GM19397 (cell line): Measurements from ENCODE around the gene PIK3CG.
"Not testable (repeated sequence)": the region's sequence is repeated elsewhere in the genome, so short reads cannot be mapped to it uniquely, and the experiment has no call there.

ENCODE experiments used
- ATAC-seq: cut with Tn5 transposase; IDR thresholded peaks from one replicate; pipeline ENCODE4 v1.9.1; 2021; ENCODE audit warnings: mild to moderate bottlenecking, moderate library complexity; ENCODE audit not compliant: unreplicated experiment

PIK3CG gene

DNA sequence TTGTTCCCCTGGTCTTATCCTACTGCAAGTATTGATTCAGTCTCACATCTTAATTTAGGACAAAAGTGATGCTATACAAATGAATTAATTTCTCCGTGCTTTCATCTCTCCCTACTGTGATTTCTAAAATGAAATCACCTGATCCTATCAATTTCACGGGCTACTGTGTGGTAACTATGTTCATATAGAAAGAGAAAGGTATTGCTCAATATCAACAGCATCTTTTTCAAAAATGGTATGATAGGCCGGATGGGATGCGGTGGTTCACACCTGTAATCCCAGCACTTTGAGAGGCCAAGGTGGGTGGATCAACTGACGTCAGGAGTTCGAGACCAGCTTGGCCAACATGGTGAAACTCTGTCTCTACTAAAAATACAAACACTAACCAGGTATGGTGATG lies 71.2 kb downstream of the PIK3CG start:
- ATAC-seq, result no peak

DNA sequence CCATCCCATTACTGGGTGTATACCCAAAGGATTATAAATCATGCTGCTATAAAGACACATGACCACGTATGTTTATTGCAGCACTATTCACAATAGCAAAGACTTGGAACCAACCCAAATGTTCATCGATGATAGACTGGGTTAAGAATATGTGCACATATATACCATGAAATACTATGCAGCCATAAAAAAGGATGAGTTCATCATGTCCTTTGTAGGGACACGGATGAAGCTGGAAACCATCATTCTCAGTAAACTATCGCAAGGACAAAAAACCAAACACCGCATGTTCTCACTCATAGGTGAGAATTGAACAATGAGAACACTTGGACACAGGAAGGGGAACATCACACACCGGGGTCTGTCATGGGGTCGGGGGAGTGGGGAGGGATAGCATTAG lies 73.0 kb downstream of the PIK3CG start:
- not testable (repeated sequence) for ATAC-seq

DNA sequence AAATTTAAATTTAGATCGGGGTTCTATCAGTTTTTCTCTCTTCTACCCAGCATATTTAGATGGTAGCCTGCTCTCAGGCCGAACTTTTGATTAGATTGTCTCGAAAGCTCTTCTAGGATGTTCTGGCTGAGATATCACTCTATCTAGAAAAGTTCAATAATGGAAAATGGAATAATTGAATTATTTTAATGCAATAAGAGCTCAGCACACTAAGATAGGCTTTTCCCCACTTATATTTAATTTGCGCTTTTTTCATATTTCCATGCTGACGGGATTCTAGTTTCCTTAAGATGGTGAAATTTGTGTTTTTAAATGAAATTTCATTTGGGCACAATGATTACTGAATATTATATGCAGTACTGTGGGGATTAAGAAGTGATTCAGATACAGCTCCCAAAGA lies 73.7 kb downstream of the PIK3CG start:
- ATAC-seq, result no peak

GRCh38 chr7:106944035-106944665 lies 79.1 kb downstream of the PIK3CG start:
- ATAC-seq, result no peak

- no peak for ATAC-seq
Measured at GRCh38 chr7:106947244-106947728, 82.2 kb downstream of the PIK3CG start.

DNA sequence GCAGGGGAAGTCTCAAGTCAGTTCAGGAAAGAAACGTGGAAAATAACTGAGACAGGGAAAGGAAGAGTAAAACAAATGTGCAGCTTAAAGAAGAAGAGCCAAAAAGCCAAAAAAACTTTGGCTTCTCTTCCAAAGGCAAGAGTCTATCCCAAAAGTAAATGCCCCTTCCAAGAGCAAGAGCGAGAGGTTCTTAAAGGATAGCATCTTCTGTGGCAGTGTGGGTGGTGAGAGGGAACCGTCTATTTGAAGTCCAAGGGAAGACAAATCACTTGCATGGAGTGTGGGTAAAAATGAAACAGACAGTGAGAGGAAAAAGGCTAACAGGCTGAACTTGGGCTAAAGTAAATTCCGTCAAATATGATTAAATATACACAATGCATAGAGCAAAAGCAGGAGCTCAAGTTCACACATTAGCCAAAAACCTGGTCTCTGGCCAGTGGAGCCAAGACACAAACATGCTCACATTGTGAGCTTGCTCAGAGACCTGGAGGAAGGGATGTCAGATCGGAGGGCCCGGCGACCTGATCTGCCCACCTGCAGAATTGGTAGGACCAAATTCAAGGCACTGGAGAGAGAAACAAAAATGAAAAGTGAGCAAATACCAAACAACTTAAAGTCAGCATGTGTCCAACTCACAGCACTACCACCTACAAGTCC lies 87.0 kb downstream of the PIK3CG start:
- ATAC-seq, result no peak

DNA sequence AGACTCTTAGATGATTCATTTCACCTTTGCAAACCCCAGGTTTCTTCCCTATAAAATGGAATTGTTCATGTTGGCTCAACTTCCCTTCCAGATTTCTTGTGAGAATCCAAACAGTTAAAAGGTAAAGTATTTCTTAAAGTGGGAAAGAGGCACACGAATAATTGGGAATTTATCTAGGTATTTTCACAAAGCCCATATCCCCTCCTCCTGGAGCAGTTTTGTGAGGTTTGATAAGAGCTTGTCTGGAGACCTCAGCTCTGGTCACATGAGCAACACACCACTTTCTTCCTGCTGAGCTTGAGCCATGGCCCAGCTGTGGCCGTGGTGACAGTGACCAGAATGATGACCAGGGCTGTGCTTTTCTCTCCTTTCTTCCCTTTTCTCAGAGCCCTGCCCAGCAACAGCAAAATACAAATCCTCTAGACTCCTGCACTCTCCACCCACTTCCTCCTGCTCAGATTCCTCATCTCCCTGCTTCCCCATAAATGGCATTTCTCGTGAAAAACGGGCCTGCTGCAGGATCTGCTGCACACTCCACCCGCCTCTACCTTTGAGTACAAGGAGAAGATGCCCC lies 87.7 kb downstream of the PIK3CG start:
- ATAC-seq, result no peak

DNA sequence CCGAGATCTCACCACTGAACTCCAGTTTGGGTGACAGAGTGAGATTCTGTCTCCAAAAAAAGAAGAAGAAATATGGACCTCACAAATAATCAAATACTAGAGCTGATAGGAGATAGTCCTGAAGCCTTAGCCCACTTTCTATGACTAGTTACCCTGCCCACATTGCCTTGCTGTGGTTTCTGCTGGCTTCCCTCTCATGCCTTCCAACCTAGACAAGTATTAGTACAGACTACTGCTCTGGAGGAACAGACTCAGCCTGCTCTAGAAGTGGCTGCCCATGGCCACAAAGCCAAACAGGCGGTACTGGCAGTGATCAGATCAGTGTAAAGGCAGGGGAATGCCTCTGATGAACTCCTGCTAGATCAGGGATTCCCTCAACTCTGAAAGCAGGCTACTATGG lies 89.8 kb downstream of the PIK3CG start:
- ATAC-seq, result no peak

DNA sequence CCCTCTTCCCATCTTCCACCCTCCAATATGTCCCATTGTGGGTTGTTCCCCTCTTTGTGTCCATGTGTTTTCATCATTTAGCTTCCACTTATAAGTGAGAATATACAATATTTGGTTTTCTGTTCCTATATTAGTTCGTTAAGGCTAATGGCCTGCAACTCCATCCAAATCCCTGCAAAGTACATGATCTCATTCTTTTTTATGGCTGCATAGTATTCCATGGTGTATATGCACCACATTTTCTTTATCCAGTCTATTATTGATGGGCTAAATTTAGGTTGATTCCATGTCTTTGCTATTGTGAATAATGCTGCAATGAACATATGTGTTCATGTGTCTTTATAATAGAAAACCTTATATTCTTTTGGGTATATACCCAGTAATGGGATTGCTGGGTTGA lies 90.8 kb downstream of the PIK3CG start:
- not testable (repeated sequence) for ATAC-seq
